Stimulated activated CD4-positive, alpha-beta T cell treated with anti-CD3 and anti-CD28 coated beads, TNF-alpha, amount 100 ng/mL, for 48 hours (primary cell): ENCODE data around the gene VRTN.

ENCODE experiments used
- DNase-seq, 3 donors: peaks; one replicate each; pipeline ENCODE4 v3.0.0-alpha.2; 2020; ENCODE audit warnings: low read depth in 3 of 3

VRTN gene

DNA sequence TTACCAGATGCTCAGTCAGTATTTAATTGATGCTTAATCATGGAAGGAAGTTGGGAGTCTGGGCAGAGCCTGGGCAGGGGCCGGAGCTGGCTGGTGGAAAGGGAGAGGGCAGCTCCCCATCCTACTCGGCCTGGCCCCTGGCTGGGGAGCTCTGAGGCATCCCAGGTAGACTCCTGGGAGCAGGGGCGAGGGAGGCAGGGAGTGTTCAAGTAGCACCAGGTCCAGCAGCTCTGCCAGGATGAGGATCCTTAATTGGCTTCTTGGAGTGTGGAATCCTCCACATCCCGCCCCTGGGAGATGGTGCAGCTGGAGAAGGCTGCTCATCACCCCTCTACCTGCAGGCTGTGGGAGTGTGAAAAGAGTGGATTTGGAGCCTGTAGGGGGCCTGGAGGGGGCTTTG, 46.8 kb downstream of the VRTN start:
- DNase-seq, result no peak

DNA sequence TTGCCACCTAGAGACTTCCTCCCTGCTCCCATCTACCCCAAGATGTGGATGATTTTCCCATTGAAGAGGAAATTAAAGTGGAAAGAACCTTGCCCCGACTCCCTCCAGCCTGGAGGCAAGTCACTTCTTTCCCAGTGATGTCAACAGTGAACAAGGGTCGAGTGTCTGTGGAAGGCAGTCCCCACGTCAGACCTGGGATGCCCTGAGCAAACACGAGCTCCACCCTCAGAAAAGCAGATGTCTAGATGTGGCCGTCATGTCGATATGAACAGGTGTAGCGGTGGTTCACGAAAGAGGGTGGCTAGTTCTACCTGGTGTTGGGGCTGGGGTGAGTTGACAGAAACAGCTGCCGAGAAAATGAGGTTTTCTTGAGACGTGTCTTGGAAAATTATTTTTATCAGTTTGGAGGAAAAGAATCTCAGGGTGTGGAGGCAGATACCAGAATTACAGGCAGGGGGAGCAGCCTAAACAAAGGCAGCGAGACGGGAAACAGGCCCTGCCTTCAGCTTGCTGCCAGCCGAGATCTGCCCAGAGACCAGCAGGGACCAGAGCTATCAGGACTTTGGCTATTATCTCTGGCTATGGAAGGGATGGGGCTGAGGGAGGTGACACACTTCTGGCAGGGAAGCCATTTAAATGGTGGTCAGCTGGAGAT, 51.9 kb downstream of the VRTN start:
- DNase-seq, result no peak

DNA sequence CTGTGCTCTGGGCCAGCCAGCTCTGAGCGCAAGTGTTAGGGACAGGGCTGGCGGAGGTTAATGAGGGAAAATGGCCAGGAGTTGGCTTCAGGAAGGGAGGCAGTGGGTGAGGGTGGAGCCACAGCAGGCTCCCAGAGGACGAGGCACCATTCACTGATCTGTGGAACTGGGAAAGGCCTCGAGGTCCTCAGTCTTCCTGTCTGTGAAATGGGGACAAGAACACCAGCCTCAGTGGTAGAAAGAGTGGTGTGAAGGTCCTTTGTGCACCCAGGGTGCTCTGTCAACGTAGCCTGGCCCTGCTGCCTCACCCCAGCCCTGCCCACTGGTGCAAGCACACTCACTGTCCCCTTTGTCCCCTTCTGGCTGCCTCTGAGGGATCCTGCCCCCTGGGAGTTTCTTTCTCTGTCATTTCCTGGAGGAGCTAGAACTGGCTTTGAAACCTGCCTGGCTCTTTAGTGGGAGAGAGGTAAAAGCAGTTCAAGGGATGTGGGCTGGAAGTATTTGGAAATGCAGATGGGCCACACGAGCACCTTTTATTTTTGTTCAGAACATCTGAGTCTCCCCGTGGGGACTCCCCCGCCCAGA, 52.7 kb downstream of the VRTN start:
- no peak for DNase-seq

DNA sequence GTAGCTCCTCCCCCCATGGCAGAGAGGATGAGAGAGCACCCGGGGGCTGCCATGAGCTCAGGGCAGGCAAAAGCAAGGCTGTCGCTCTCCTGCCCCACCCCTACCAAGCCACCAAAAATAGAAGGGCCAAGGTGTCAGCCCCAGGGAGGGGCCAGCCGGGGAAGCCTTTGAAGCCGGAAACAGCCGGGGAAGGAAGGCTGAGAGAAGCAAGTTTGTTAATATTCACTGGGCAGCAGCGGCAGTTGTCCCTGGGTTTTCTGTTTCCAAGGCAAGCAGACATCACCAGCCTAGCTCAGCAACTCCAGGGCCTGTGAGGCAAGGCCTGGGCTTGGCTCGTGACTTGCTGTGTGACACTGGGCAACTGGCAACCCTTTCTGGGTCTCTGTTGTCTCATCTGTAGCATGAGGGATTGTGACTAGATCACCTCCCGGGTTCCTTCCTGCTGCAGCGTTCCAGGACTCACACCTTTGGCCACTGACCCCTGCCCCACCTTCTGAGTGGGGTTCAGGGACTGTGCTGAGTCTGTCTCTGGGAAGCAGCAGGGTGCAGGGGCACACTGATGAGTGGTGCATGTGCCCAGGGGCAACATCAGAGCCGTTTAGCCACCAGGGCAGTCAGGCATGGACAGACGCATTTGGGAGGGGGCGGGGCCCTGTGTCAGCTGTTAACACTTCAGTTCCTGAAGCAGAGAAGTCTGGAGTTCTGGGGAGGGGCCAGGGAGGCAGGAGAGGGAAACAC, 53.4 kb downstream of the VRTN start:
- peak; percentile 10 to 45 (median 25) for DNase-seq

DNA sequence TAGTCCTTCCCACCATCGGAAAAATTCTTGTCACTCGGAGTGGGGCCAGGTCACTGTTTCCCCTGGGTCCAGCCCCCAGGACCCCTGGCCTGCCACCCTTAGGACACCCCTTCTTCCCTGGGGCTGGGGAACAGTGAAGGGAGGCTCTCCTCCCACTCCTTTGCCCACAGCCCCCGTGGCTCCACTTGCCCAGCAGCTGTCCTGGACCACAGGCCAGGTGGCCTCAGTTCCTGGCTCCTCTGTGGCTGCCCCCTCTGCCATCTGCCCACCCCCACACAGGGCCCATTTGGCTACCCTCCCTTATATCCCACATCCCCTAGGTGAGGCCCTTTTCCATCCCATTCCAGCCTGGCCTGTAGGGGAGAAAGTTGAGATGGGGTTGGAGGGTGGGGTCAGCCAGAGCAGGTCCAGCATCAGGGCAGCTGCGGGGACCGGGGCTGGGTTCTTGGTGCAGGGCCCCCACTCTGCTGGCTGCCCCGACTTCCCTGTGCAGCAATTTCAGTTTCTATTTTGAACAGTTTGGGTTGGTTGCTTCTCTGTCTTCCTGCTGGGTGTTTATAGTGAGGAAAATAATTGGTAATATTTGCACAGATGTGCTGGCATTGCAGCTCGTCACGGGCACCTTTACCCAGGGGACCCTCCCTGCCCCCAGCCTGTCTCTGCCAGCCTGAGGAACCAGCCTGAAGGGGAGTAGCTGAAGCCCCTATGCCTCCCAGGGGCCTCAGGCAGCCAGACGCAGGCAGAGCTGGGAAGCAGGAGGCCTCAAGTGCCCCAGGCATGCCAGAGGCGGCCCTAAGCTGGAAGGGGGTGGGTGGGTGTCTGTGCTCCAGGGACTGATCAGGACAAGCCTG, 54.4 kb downstream of the VRTN start:
- DNase-seq, result no peak

DNA sequence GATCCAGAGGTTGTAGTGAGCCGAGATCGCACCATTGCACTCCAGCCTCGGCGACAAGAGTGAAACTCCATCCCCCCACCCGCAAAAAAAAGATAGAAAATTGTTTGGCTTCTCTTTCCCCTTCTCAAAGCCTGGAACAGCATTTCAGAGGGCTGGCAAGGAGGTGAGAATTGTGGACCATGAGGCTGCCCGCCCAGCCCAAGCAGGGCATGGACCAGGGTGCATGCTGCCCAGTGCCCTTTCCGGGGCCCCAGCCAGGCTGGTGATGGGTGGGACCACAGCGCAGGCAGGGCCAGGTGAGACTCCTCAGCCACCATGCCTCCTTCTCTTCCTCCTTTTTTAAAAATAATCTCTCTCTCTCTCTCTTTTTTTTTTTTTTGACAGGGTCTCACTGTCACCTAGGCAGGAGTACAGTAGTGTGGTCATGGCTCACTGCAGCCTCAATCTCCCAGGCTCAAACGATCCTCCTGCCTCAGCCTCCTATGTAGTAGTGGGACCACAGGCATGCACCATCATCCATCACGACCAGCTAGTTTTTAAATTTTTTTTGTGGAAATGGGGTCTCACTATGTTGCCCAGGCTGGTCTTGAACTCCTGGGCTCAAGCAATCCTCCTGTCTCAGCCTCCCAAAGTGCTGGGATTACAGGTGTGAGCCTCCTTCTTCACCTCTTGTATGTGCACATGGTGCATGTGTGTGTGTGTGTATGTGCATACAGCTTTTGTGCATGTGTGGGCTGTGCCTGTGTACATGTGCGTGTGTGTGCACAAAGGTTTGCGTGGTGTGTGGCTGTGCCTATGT, 55.5 kb downstream of the VRTN start:
- no peak for DNase-seq

DNA sequence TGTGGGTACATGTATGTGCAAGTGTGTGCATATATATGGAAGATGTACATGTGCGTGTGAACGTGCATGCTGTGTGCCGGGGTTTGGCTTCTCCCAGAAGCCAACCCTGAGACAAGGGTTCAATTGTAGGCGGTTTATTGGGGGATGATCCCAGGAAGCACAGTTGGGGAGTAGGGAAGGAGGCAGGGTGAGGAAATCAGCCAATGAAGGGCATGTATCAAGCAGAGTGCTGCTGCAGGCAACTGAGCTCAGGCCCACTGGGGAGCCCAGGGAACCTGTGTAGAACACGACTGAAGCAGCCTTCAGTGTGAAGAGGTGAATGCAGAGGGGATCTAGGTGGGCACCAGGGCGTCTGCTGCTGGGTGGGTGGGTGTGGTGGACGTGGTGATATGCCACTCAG, 56.2 kb downstream of the VRTN start:
- no peak for DNase-seq

DNA sequence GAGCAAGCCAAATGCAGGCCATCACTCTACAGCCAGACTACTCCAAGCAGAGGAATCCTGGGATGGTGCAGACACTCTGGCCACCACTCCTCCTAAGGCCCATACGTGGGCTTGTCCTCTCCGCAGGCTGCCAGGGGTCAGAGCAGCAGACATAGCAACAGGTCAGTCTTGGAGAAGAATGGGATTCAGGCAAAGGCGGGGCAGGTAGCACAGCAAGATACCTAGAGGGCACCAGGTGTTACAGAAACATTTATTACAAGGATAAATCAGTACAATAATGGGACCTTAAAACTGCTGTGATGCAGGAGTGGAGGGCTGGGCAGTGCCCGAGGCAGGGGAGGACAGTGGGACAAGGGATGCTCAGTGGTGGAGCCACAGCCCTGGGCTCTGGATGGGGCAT, 57.4 kb downstream of the VRTN start:
- DNase-seq, result no peak

DNA sequence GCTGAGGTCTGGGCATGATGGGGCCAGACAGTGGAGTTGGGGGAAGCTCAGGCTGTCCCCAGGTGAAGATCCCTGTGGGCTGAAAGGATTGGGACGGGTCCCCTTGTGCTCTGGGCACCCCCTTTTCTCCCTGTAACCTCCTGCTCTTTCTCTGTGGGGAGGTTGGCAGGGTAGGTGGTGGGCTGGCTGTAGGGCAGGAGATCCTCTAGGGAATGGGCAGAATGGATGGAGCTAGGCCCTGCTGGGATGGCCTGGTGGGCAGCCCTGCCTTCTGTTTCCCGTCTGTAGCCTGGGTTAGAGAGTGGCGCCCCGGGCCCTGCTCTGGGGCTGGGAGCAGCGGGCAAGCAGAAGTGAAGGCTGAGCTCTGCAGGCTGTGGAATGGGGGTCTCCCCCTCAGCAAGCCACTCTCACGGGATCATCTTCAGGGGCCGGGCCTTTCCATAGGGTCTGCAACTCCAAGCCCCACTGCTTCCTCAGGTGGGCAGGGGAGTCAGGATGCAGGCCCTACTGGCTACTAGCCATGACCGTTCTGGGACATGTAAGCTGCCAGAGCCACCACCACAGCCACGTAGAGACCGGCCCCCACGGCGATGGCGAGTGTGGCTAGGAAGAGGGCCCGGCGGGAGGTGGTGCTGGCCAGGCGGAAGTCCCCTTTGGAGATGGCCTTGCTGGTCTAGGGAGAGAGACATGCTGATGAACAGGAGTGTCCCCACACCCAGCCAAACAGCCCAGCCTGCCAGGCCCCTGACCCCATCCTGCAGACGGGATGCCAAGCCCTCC, 58.9 kb downstream of the VRTN start:
- DNase-seq, result no peak

DNA sequence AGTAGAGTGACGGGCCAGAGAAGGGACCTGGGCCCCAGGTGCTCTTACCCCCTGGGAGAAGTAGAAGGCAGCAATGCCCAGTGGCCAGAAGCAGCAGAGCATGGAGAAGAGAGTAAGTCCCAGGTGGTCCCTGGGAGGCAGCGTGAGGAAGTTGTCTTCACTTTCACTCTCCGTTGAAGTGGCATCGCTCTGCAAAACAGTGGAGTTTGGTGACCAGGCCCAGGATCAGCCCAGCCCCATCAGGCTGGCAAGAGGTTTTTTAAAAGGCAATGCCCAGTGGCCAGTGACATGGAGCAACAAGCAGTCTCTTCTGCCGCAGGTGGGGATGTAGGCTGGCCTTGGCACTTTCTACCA, 59.5 kb downstream of the VRTN start:
- DNase-seq, result no peak

DNA sequence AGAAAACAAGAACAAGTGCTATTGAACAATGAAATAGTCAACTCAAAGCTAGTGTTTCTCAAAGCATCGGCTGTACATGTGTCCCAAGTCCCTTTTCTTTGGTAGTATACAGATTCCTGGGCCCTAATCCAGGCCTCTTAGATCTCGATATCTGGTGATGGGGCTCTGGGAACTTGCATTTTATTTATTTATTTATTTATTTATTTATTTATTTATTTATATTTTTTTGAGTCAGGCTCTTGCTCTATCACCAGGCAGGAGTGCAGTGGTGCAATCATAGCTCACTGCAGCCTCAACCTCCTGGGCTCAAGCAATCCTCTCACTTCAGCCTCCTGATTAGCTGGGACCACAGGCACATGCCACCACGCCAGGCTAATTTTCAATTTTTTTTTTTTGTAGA, 60.6 kb downstream of the VRTN start:
- no peak for DNase-seq

DNA sequence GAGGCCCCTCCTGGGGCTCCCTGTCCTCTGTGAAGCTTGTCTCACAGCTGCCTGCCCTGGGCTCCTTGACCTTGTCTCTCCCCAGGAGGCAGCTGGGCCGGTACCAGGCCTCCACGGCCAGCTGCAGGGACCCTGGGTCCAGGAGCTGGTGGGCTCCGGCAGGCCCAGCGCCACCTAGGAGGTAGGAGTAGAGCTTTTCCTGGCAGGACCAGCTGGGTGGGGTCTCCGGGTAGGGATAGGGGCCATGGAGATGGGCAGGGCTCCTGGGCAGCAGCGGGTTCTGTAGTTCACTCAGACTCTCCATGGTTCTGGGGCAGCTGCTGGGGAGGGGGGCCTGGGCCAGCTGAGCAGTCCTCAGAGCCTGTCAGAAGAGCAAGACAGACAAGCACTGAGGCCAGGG, 61.2 kb downstream of the VRTN start:
- no peak for DNase-seq
